BLaER1 (cell line): ENCODE measurements around the gene EXOC3L4.
A peak's percentile ranks its signal among the peaks of the same experiment; 100 is the strongest.

Source experiments
- H3K27ac ChIP-seq: shearing (Covaris generic); formaldehyde crosslinking; 2 replicates; pipeline ENCODE4 v1.8.1; 2022
- H3K27me3 ChIP-seq: shearing (Covaris generic); formaldehyde crosslinking; 2 replicates; pipeline ENCODE4 v1.8.1; 2022
- H3K36me3 ChIP-seq: shearing (Covaris generic); formaldehyde crosslinking; 2 replicates; pipeline ENCODE4 v1.8.1; 2022
- H3K4me1 ChIP-seq: shearing (Covaris generic); formaldehyde crosslinking; 2 replicates; pipeline ENCODE4 v1.8.1; 2022
- H3K4me2 ChIP-seq: shearing (Covaris generic); formaldehyde crosslinking; 2 replicates; pipeline ENCODE4 v1.8.1; 2022
- H3K4me3 ChIP-seq: shearing (Covaris generic); formaldehyde crosslinking; 2 replicates; pipeline ENCODE4 v1.8.1; 2022
- H3K9ac ChIP-seq: shearing (Covaris generic); formaldehyde crosslinking; 2 replicates; pipeline ENCODE4 v1.8.1; 2022
- H3K9me3 ChIP-seq: shearing (Covaris generic); formaldehyde crosslinking; 2 replicates; pipeline ENCODE4 v1.8.1; 2022
- H4K20me1 ChIP-seq: shearing (Covaris generic); formaldehyde crosslinking; 2 replicates; pipeline ENCODE4 v1.8.1; 2022
- Cebpa-rat ChIP-seq: shearing (Covaris generic); IDR thresholded peaks from 2 replicates; pipeline ENCODE4 v1.8.1; 2022

The EXOC3L4 gene

GRCh38 chr14:103138301-103139131 lies 44.0 kb downstream of the EXOC3L4 start:
- Histone ChIP-seq H3K27me3 (no peaks in the 10 kb centered on the region), H3K27ac (no peak overlapping the region), H3K9ac (no peak overlapping the region), H4K20me1 (no peaks in the 10 kb centered on the region), H3K36me3 (peaks cover 34% of the 10 kb centered on the region), H3K4me1 (peaks cover 39% of the 10 kb centered on the region), H3K4me3 (no peak overlapping the region), H3K4me2 (peak overlapping the region; percentile 12; the same call in 1 of the 2 replicates), H3K9me3 (no peaks in the 10 kb centered on the region)
- TF ChIP-seq Cebpa-rat, result no peak

DNA sequence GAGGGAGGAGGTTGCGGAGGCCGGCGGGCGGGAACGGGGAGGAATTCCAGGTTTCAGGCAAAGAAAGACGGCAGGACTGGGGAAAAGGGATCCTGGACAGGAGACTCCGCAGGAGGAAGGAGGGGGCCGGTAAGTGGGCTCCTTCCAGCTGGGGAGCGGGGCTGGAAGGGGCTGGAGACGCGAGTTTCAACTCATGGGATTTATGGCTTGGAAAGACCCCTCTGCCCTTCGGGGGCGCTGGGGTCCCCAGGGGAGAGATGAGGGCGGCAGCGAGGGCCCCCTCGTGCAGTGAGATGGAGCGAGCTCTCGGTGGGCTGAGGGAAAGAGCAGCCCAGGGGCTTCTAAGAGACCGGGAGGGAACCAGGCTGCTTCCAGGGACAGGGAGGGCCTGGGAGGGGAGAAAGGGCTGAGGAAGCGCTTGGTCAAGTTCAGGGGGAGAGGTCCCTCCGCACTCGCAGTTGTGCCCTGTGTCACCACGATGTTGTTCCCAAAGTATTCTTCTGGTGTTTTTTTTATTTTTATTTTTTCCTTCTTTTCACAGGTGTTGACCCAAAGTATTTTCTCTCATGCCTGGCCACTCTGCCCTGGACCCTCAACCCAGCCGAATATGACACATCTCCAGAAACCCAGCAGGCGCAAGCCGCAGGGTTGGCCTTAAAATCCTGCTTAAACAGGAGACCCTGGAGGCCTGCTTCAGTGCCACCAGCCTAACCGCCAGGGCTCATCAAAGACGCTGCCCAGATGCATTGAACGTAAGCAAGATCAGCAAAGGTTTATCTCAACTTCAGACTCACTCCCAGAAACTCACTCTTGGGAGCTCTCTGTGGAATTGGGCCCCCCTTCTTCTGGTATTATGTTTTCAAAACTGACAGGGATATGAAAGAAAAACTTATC lies 44.9 kb downstream of the EXOC3L4 start:
- Histone ChIP-seq H4K20me1 (no peaks in the 10 kb centered on the region), H3K27ac (no peak overlapping the region), H3K36me3 (peaks cover 27% of the 10 kb centered on the region), H3K4me1 (peaks cover 39% of the 10 kb centered on the region), H3K9ac (no peak overlapping the region), H3K9me3 (no peaks in the 10 kb centered on the region), H3K4me3 (no peak overlapping the region), H3K4me2 (peak overlapping the region; percentile 12; the same call in 1 of the 2 replicates), H3K27me3 (no peaks in the 10 kb centered on the region)
- no peak for TF ChIP-seq Cebpa-rat

DNA sequence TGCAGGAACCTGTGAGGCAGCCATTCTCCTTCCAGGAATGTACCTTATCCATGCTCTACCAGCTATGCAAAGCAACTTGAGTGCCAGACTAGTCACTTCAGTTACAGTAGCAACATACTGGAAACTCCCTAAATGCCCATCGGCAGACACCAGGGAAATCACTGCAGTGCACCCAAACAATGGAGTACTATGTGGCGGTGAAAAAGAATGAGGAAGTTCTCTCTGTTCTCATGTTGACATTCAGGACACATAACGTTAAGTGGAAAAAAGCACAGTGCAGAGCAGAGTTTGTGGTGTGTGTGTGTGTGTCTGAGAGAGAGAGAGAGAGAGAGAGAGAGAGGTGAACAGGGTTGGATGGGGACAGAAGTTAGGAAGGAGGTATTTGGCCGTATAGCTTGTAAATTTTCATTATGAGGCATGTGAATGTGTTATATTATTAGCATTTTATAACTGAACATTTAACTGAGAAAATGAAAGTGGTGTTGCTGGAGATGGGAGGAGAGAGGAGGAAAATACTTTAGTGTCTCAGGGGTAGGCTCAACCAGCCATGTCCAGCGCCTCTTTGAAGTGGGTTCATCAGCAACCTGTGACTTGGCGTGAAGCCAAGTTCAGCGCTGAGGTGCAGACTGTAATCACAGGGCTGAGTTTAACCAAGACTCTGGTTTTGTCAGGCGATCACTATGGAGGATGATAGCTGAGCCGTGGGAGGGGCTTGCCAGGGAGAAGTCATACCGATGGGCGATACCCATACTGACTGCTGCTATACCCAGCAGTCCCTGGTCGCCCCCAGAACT lies 46.0 kb downstream of the EXOC3L4 start:
- Histone ChIP-seq H3K9me3 (no peaks in the 10 kb centered on the region), H3K4me2 (peak overlapping the region; percentile 71), H3K9ac (no peak overlapping the region), H4K20me1 (no peaks in the 10 kb centered on the region), H3K4me3 (no peak overlapping the region), H3K36me3 (peaks cover 16% of the 10 kb centered on the region), H3K27ac (no peak overlapping the region), H3K27me3 (no peaks in the 10 kb centered on the region), H3K4me1 (peaks cover 39% of the 10 kb centered on the region)
- TF ChIP-seq Cebpa-rat, result no peak

GRCh38 chr14:103141117-103141796 lies 46.7 kb downstream of the EXOC3L4 start:
- H3K27ac ChIP-seq, result no peak overlapping the region
- no peaks in the 10 kb centered on the region for H3K27me3 ChIP-seq
- no peaks in the 10 kb centered on the region for H4K20me1 ChIP-seq
- no peak overlapping the region for H3K9ac ChIP-seq
- no peaks in the 10 kb centered on the region for H3K9me3 ChIP-seq
- TF ChIP-seq Cebpa-rat, result no peak
- H3K4me2 ChIP-seq, result peak overlapping the region; percentile 71
- H3K36me3 ChIP-seq, result peaks cover 8% of the 10 kb centered on the region
- H3K4me3 ChIP-seq, result no peak overlapping the region
- peaks cover 39% of the 10 kb centered on the region for H3K4me1 ChIP-seq

DNA sequence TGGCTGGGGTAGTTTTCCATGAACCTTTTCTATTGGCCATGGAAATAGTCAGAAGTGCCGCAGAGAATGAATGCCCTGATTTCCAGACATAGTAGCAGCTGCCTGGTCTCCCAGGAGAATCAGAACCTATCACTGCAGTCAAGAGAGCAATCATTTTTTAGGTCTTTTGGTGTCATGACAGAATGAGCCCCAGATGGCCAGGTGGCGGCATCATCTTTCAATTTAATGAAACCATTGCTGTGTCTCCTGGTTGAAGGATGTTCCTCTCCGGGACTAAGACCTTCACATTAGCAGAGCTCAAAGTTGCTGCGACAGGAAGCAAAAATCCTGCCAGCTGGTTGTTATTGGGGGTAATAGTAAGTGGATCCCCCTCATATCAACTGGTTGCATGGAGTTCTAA lies 47.5 kb downstream of the EXOC3L4 start:
- Histone ChIP-seq H3K36me3 (peaks cover under 1% of the 10 kb centered on the region; the same call in 1 of the 2 replicates), H3K9ac (no peak overlapping the region), H3K27ac (no peak overlapping the region), H3K4me1 (peaks cover 39% of the 10 kb centered on the region), H4K20me1 (no peaks in the 10 kb centered on the region), H3K9me3 (no peaks in the 10 kb centered on the region), H3K4me3 (no peak overlapping the region), H3K4me2 (no peak overlapping the region), H3K27me3 (no peaks in the 10 kb centered on the region)
- TF ChIP-seq Cebpa-rat, result no peak

DNA sequence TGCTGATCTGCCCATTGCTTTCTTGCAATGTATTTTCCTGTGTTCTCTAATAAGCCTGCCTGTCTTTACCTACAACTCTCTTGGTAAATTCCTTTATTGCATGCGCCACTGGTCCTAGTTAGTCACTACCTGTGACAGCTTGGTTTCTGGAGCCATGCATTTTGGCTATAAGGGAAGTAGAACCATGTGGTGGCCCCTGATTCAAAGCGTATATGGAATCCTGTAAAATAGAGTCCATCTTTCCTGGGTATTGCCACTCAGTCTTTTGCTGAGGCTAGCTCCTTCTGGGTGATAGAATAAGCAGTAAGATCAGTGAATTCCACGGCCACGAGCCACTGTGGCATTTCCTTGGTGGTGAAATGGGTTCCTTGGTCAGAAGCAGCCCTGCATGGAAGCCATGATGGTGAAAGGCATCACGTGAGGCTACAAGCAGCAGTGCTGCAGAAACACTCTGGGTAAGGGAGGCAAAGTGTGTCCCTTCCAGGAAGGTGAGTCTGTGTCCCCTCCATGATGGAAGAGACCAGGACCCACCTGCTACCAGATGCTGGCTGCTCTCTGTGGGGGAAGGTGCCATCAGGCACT lies 48.3 kb downstream of the EXOC3L4 start:
- Histone ChIP-seq H3K4me2 (no peak overlapping the region), H3K27ac (no peak overlapping the region), H3K36me3 (no peaks in the 10 kb centered on the region), H3K27me3 (no peaks in the 10 kb centered on the region), H3K9ac (no peak overlapping the region), H4K20me1 (no peaks in the 10 kb centered on the region), H3K9me3 (no peaks in the 10 kb centered on the region), H3K4me1 (peaks cover 39% of the 10 kb centered on the region), H3K4me3 (no peak overlapping the region)
- TF ChIP-seq Cebpa-rat, result no peak

DNA sequence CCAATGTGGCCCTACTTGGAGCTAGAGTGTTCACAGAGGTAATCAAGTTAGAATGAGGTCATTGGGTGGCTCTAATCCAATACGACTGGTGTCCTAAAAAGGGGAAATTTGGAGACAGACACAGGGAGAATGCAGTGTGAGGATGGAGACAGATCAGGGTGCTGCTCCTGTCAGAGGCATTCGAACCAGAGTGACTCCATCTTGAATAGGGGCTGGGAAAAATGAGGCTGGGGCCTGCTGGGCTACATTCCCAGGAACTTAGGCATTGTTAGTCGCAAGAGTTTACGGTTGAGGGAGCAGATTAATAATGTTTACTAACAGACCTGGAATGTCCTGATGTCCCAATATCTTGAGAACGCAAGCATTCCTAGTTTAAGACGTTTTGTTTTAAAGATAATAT lies 49.0 kb downstream of the EXOC3L4 start:
- no peak overlapping the region for H3K9ac ChIP-seq
- TF ChIP-seq Cebpa-rat, result no peak
- H3K27me3 ChIP-seq, result no peaks in the 10 kb centered on the region
- H3K4me1 ChIP-seq, result peaks cover 38% of the 10 kb centered on the region
- H3K4me3 ChIP-seq, result no peak overlapping the region
- no peak overlapping the region for H3K4me2 ChIP-seq
- no peaks in the 10 kb centered on the region for H3K9me3 ChIP-seq
- no peaks in the 10 kb centered on the region for H3K36me3 ChIP-seq
- no peak overlapping the region for H3K27ac ChIP-seq
- no peaks in the 10 kb centered on the region for H4K20me1 ChIP-seq

DNA sequence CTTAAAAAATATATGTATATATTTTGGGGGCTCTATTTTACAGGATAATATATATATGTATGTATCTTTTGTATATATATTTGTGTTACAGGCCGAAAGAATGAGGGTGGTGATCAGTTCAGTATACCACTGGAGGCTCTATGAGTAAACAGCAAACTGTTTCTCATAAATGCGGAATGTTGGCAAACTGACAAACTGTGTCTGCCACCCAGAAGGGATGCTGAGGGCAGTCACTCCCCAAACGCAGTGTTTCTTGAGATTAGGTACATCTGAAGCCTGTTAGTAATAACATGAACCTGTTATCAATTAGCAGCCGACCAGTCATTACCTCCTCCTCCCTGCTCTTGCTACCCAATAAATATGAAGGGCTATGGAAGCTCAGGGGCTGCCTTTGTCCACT lies 49.6 kb downstream of the EXOC3L4 start:
- no peak overlapping the region for H3K27ac ChIP-seq
- no peaks in the 10 kb centered on the region for H3K36me3 ChIP-seq
- H4K20me1 ChIP-seq, result no peaks in the 10 kb centered on the region
- no peaks in the 10 kb centered on the region for H3K9me3 ChIP-seq
- H3K4me2 ChIP-seq, result no peak overlapping the region
- TF ChIP-seq Cebpa-rat, result no peak
- peaks cover 32% of the 10 kb centered on the region for H3K4me1 ChIP-seq
- H3K9ac ChIP-seq, result no peak overlapping the region
- no peak overlapping the region for H3K4me3 ChIP-seq
- H3K27me3 ChIP-seq, result no peaks in the 10 kb centered on the region
